Measurements from ENCODE around the gene RAET1G. TPM values are rescaled to one million over a fixed set of nuclear protein-coding genes. Genes with fewer than 3 reads are reported as not detected.

Gene RAET1G
- total and polyA plus RNA-seq, 2 donors (not counting 3 experiments of a cell fraction or from before 2014, with no cell fraction given), result 1.6 to 2.1 TPM

GRCh38 chr6:149925253-149925973 lies 2.5 kb upstream of the RAET1G start:
- Histone ChIP-seq H3K4me3 (replicated peaks in 1 of 3; ENCODE audit: insufficient read depth in 1 of 3, low read depth in 1 of 3, low read length in 3 of 3) (peak overlapping the region; percentile 19 to 47 (median 45)), H3K9ac (replicated peaks; ENCODE audit: extremely low read depth, insufficient read depth, low read length) (peak overlapping the region; percentile 30), H2AFZ (ENCODE audit: low read depth, low read length) (peak overlapping the region; percentile 92), H4K20me1 (replicated peaks; ENCODE audit: control insufficient read depth, extremely low read depth, insufficient read depth, low read length) (no peaks in the 10 kb centered on the region), H3K27ac (ENCODE audit: insufficient read depth, low read depth, low read length) (no peak overlapping the region), H3K36me3 (ENCODE audit: control insufficient read depth in 2 of 2, extremely low read depth in 1 of 2, insufficient read depth in 2 of 2, low read length in 2 of 2) (no peaks in the 10 kb centered on the region), H3K9me3 (replicated peaks; ENCODE audit: control insufficient read depth, insufficient read depth, low read length) (no peaks in the 10 kb centered on the region), H3K27me3 (ENCODE audit: control insufficient read depth in 2 of 2, insufficient read depth in 2 of 2, low read length in 2 of 2) (peaks cover 19 to 23% of the 10 kb centered on the region in 2 experiments), H3K4me2 (ENCODE audit: insufficient read depth, low read length) (peak overlapping the region; percentile 41), H3K79me2 (ENCODE audit: control insufficient read depth, insufficient read depth, low read length) (no peaks in the 10 kb centered on the region), H3K4me1 (ENCODE audit: control insufficient read depth, extremely low read depth, insufficient read depth, low read length) (peaks cover 4% of the 10 kb centered on the region), H3K9me1 (replicated peaks; ENCODE audit: control insufficient read depth, extremely low read depth, insufficient read depth, low read length) (no peaks in the 10 kb centered on the region)
- FAIRE-seq (peak; percentile 4), DNase-seq (ENCODE audit: low read depth, low spot score) (peak; percentile 36)
- no TSS peak for BruUV-seq (replicated peaks)
- ChIA-PET CTCF (interaction anchor here (1.0 to 2.5 kb wide), 5 partner anchors 21 to 380 kb away, joined by 3 to 30 read pairs (median 5); partner anchors contain the start of gene PPIL4), POLR2A (no interaction called here)
- intact Hi-C loops (cut with micrococcal nuclease), result loop anchor here (10.0 kb wide), 1 partner anchor 901 kb away; no protein-coding TSS in a partner anchor
- TF ChIP-seq MYC (IDR thresholded peaks at IDR 0.05; ENCODE audit: low read depth, low read length) (no peak), JUN (IDR thresholded peaks at IDR 0.05; ENCODE audit: borderline replicate concordance, insufficient read depth, insufficient read length, low read depth) (no peak), POLR2A (IDR thresholded peaks at IDR 0.05; ENCODE audit: low read depth, low read length) (no peak), POLR2AphosphoS5 (IDR thresholded peaks at IDR 0.05; ENCODE audit: insufficient read depth, low read depth, low read length) (no peak), CTCF (IDR thresholded peaks at IDR 0.05; ENCODE audit: extremely low read depth in 1 of 2, insufficient read depth in 1 of 2, low read depth in 1 of 2, low read length in 2 of 2) (no peak), FOS (IDR thresholded peaks at IDR 0.05; ENCODE audit: borderline replicate concordance, insufficient read depth, low read length) (no peak), GATA2 (IDR thresholded peaks at IDR 0.05; ENCODE audit: insufficient read depth, insufficient read length, low read depth, low read length) (no peak), EZH2 (IDR thresholded peaks at IDR 0.05; ENCODE audit: borderline replicate concordance, low read depth, low read length, severe bottlenecking) (no peak), MAX (IDR thresholded peaks at IDR 0.05; ENCODE audit: insufficient read depth, insufficient read length) (no peak)
- dilution Hi-C loops (cut with MboI; ENCODE audit: extremely low pct_ligation_motif_present, low sequenced_read_pairs), result no loop called here

Data from endothelial cell of umbilical vein (primary cell).